ENCODE data around the gene ANKAR.

DNA sequence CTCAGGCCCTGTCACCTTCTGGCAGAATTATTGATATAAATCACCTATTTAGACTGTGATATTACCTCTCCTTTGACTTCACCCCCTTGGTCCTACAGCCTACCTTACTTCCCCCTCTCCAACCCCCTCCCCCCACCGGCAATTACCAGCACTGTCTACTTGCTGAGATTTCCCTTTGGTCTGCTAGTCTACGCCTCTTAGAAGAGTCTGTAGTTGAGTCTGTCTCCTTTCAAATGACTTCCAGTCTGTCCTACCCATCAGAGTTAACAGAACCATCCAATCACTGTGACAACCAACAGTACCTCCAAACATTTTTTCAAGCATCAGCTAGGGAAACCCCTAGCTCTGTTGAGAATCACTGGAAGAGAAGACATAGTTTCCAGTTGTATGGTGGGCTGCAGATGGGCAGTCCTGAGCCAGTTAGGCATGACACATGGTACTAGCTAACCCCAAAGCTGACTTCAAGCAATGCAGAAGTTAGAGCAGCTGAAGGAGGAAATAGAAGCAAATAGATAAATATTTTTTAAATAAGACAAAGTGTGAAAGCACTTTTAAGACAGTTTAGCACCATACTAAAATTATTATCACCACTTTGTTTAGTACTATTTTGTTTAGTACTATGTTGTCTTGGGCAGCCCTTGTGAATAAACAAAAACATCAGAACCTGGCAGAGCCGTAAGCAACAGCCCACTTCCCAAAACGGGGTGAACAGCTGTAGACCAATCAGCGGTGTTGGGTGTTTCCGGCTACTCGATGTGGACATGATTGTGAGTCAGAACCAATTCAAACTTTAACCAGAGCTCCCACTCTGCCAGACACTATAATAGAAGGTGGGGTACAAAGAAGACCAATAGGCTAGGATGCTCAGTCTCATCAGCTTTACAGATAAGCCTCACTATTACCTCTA, 15.9 kb upstream of the ANKAR start:
- TF ChIP-seq, protein P1, sequence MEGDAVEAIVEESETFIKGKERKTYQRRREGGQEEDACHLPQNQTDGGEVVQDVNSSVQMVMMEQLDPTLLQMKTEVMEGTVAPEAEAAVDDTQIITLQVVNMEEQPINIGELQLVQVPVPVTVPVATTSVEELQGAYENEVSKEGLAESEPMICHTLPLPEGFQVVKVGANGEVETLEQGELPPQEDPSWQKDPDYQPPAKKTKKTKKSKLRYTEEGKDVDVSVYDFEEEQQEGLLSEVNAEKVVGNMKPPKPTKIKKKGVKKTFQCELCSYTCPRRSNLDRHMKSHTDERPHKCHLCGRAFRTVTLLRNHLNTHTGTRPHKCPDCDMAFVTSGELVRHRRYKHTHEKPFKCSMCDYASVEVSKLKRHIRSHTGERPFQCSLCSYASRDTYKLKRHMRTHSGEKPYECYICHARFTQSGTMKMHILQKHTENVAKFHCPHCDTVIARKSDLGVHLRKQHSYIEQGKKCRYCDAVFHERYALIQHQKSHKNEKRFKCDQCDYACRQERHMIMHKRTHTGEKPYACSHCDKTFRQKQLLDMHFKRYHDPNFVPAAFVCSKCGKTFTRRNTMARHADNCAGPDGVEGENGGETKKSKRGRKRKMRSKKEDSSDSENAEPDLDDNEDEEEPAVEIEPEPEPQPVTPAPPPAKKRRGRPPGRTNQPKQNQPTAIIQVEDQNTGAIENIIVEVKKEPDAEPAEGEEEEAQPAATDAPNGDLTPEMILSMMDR (IDR thresholded peaks at IDR 0.05 in 2 of 3, conservative IDR thresholded peaks at IDR 0.05 in 1 of 3; ENCODE audit: borderline replicate concordance in 1 of 3, insufficient read depth in 1 of 3, low read depth in 2 of 3, low read length in 2 of 3): no peak
- TF ChIP-seq, protein P2, sequence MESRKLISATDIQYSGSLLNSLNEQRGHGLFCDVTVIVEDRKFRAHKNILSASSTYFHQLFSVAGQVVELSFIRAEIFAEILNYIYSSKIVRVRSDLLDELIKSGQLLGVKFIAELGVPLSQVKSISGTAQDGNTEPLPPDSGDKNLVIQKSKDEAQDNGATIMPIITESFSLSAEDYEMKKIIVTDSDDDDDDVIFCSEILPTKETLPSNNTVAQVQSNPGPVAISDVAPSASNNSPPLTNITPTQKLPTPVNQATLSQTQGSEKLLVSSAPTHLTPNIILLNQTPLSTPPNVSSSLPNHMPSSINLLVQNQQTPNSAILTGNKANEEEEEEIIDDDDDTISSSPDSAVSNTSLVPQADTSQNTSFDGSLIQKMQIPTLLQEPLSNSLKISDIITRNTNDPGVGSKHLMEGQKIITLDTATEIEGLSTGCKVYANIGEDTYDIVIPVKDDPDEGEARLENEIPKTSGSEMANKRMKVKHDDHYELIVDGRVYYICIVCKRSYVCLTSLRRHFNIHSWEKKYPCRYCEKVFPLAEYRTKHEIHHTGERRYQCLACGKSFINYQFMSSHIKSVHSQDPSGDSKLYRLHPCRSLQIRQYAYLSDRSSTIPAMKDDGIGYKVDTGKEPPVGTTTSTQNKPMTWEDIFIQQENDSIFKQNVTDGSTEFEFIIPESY (IDR thresholded peaks at IDR 0.05; ENCODE audit: extremely low read depth, insufficient replicate concordance, low read length): no peak
- TF ChIP-seq ZFX (IDR thresholded peaks at IDR 0.05) (no peak), RAD21 (IDR thresholded peaks at IDR 0.05; ENCODE audit: low read depth) (no peak), SIN3A (IDR thresholded peaks at IDR 0.05; ENCODE audit: low read depth) (no peak), POLR2AphosphoS5 (IDR thresholded peaks at IDR 0.05; ENCODE audit: low read depth, low read length) (no peak), ATF3 (IDR thresholded peaks at IDR 0.05) (no peak), POLR2A (IDR thresholded peaks at IDR 0.05; ENCODE audit: borderline replicate concordance, extremely low read depth, insufficient read depth, insufficient read length) (no peak), JUND (IDR thresholded peaks at IDR 0.05) (no peak), SP1 (IDR thresholded peaks at IDR 0.05; ENCODE audit: low read depth) (no peak), FOSL1 (IDR thresholded peaks at IDR 0.05; ENCODE audit: low read depth) (no peak), CEBPB (IDR thresholded peaks at IDR 0.05; ENCODE audit: low read depth) (no peak), EZH2phosphoT487 (IDR thresholded peaks at IDR 0.05; ENCODE audit: borderline replicate concordance) (no peak)
- TF ChIP-seq, protein P3, sequence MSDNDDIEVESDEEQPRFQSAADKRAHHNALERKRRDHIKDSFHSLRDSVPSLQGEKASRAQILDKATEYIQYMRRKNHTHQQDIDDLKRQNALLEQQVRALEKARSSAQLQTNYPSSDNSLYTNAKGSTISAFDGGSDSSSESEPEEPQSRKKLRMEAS (IDR thresholded peaks at IDR 0.05): no peak
